ENCODE data around the gene CDO1.
"Not testable (repeated sequence)": the region's sequence is repeated elsewhere in the genome, so short reads cannot be mapped to it uniquely, and the experiment has no call there.

Gene CDO1

GRCh38 chr5:115829913-115830312, 13.5 kb upstream of the CDO1 start:
- no peak for DNase-seq (ENCODE audit: low read depth in 2 of 2)

GRCh38 chr5:115825948-115826347, 9.5 kb upstream of the CDO1 start:
- no peak for DNase-seq (ENCODE audit: low read depth in 2 of 2)

GRCh38 chr5:115824983-115825382, 8.5 kb upstream of the CDO1 start:
- not testable (repeated sequence) for DNase-seq (ENCODE audit: low read depth in 2 of 2)

- no peak for DNase-seq (ENCODE audit: low read depth in 2 of 2)
Observed at GRCh38 chr5:115820846-115821245, 4.4 kb upstream of the CDO1 start.

- DNase-seq (ENCODE audit: low read depth in 2 of 2) = no peak
Observed at GRCh38 chr5:115818821-115819220, 2.4 kb upstream of the CDO1 start.

GRCh38 chr5:115817386-115817785, 927 bp upstream of the CDO1 start:
- no peak for DNase-seq (ENCODE audit: low read depth in 2 of 2)

- no peak for DNase-seq (ENCODE audit: low read depth in 2 of 2)
Observed at GRCh38 chr5:115815693-115816225, 700 bp downstream of the CDO1 start.

- DNase-seq (ENCODE audit: low read depth in 2 of 2) = no peak
Observed at GRCh38 chr5:115815006-115815692, 1.3 kb downstream of the CDO1 start.

GRCh38 chr5:115813719-115814118, 2.7 kb downstream of the CDO1 start:
- DNase-seq (ENCODE audit: low read depth in 2 of 2) = no peak

GRCh38 chr5:115812372-115812771, 4.1 kb downstream of the CDO1 start:
- no peak for DNase-seq (ENCODE audit: low read depth in 2 of 2)

- DNase-seq (ENCODE audit: low read depth in 2 of 2) = no peak
Observed at GRCh38 chr5:115811406-115811805, 5.1 kb downstream of the CDO1 start.

GRCh38 chr5:115810761-115811160, 5.7 kb downstream of the CDO1 start:
- no peak for DNase-seq (ENCODE audit: low read depth in 2 of 2)

GRCh38 chr5:115809946-115810345, 6.5 kb downstream of the CDO1 start:
- DNase-seq (ENCODE audit: low read depth in 2 of 2) = no peak

GRCh38 chr5:115808066-115808465, 8.4 kb downstream of the CDO1 start:
- DNase-seq (ENCODE audit: low read depth in 2 of 2) = not testable (repeated sequence)

- DNase-seq (ENCODE audit: low read depth in 2 of 2) = no peak
Observed at GRCh38 chr5:115807654-115808052, 8.8 kb downstream of the CDO1 start.

GRCh38 chr5:115806986-115807653, 9.3 kb downstream of the CDO1 start:
- DNase-seq (ENCODE audit: low read depth in 2 of 2) = no peak

- no peak for DNase-seq (ENCODE audit: low read depth in 2 of 2)
Observed at GRCh38 chr5:115801984-115802383, 14.5 kb downstream of the CDO1 start.

GRCh38 chr5:115801152-115801551, 15.3 kb downstream of the CDO1 start:
- no peak for DNase-seq (ENCODE audit: low read depth in 2 of 2)

- DNase-seq (ENCODE audit: low read depth in 2 of 2) = no peak
Observed at GRCh38 chr5:115800108-115800507, 16.4 kb downstream of the CDO1 start.

GRCh38 chr5:115798252-115798651, 18.2 kb downstream of the CDO1 start:
- no peak for DNase-seq (ENCODE audit: low read depth in 2 of 2)

GRCh38 chr5:115796656-115797055, 19.8 kb downstream of the CDO1 start:
- DNase-seq (ENCODE audit: low read depth in 2 of 2) = no peak

GRCh38 chr5:115795700-115796099, 20.8 kb downstream of the CDO1 start:
- DNase-seq (ENCODE audit: low read depth in 2 of 2) = no peak

GRCh38 chr5:115788440-115788839, 28.0 kb downstream of the CDO1 start:
- no peak for DNase-seq (ENCODE audit: low read depth in 2 of 2)

Data from stimulated activated CD4-positive, alpha-beta T cell treated with anti-CD3 and anti-CD28 coated beads, Interleukin-4, amount 100 ng/mL, for 48 hours (primary cell).